ENCODE measurements around the gene ABLIM2.

The ABLIM2 gene

GRCh38 chr4:8155660-8156421 lies 2.8 kb downstream of the ABLIM2 start:
- no peak overlapping the region for H3K4me3 ChIP-seq (ENCODE audit: extremely low read depth, insufficient read depth, low read length, poor library complexity, severe bottlenecking)
- no peaks in the 10 kb centered on the region for H3K36me3 ChIP-seq (ENCODE audit: control insufficient read depth, insufficient read depth, low read length)
- H3K4me1 ChIP-seq (ENCODE audit: control insufficient read depth, insufficient read depth, low read length, poor library complexity, severe bottlenecking): no peaks in the 10 kb centered on the region
- 88 to 91% methylated on average over 9 to 11 of the region's 14 CpGs for WGBS, 2 experiments (ENCODE audit: insufficient coverage in 2 of 2)
- H3K9me3 ChIP-seq (ENCODE audit: control insufficient read depth, low read length): no peaks in the 10 kb centered on the region
- H3K27ac ChIP-seq (ENCODE audit: low read depth, low read length, severe bottlenecking): no peak overlapping the region

GRCh38 chr4:8155048-8155447 lies 3.6 kb downstream of the ABLIM2 start:
- H3K9me3 ChIP-seq (ENCODE audit: control insufficient read depth, low read length): no peaks in the 10 kb centered on the region
- H3K36me3 ChIP-seq (ENCODE audit: control insufficient read depth, insufficient read depth, low read length): no peaks in the 10 kb centered on the region
- H3K4me3 ChIP-seq (ENCODE audit: extremely low read depth, insufficient read depth, low read length, poor library complexity, severe bottlenecking): no peak overlapping the region
- peaks cover 2% of the 10 kb centered on the region for H3K4me1 ChIP-seq (ENCODE audit: control insufficient read depth, insufficient read depth, low read length, poor library complexity, severe bottlenecking)
- H3K27ac ChIP-seq (ENCODE audit: low read depth, low read length, severe bottlenecking): no peak overlapping the region
- 90 to 92% methylated on average over 2 to 6 of the region's 6 CpGs for WGBS, 2 experiments (ENCODE audit: insufficient coverage in 2 of 2)

GRCh38 chr4:8153441-8153840 lies 5.2 kb downstream of the ABLIM2 start:
- H3K9me3 ChIP-seq (ENCODE audit: control insufficient read depth, low read length): no peaks in the 10 kb centered on the region
- peaks cover 2% of the 10 kb centered on the region for H3K4me1 ChIP-seq (ENCODE audit: control insufficient read depth, insufficient read depth, low read length, poor library complexity, severe bottlenecking)
- no peaks in the 10 kb centered on the region for H3K36me3 ChIP-seq (ENCODE audit: control insufficient read depth, insufficient read depth, low read length)
- 96% methylated on average over 6 to 10 of the region's 10 CpGs for WGBS, 2 experiments (ENCODE audit: insufficient coverage in 2 of 2)
- no peak overlapping the region for H3K27ac ChIP-seq (ENCODE audit: low read depth, low read length, severe bottlenecking)
- H3K4me3 ChIP-seq (ENCODE audit: extremely low read depth, insufficient read depth, low read length, poor library complexity, severe bottlenecking): no peak overlapping the region

GRCh38 chr4:8152865-8153257 lies 5.8 kb downstream of the ABLIM2 start:
- Histone ChIP-seq H3K4me3 (ENCODE audit: extremely low read depth, insufficient read depth, low read length, poor library complexity, severe bottlenecking) (no peak overlapping the region), H3K27ac (ENCODE audit: low read depth, low read length, severe bottlenecking) (no peak overlapping the region), H3K4me1 (ENCODE audit: control insufficient read depth, insufficient read depth, low read length, poor library complexity, severe bottlenecking) (peaks cover 2% of the 10 kb centered on the region), H3K36me3 (ENCODE audit: control insufficient read depth, insufficient read depth, low read length) (no peaks in the 10 kb centered on the region), H3K9me3 (ENCODE audit: control insufficient read depth, low read length) (no peaks in the 10 kb centered on the region)
- 75 to 81% methylated on average over 6 of the region's 6 CpGs for WGBS, 2 experiments (ENCODE audit: insufficient coverage in 2 of 2)

- Histone ChIP-seq H3K4me3 (ENCODE audit: extremely low read depth, insufficient read depth, low read length, poor library complexity, severe bottlenecking) (no peak overlapping the region), H3K9me3 (ENCODE audit: control insufficient read depth, low read length) (no peaks in the 10 kb centered on the region), H3K27ac (ENCODE audit: low read depth, low read length, severe bottlenecking) (no peak overlapping the region), H3K36me3 (ENCODE audit: control insufficient read depth, insufficient read depth, low read length) (no peaks in the 10 kb centered on the region), H3K4me1 (ENCODE audit: control insufficient read depth, insufficient read depth, low read length, poor library complexity, severe bottlenecking) (peaks cover 2% of the 10 kb centered on the region)
- WGBS, 2 experiments (ENCODE audit: insufficient coverage in 2 of 2): 94 to 95% methylated on average over 36 to 38 of the region's 39 CpGs
Observed at GRCh38 chr4:8152090-8152864, 6.3 kb downstream of the ABLIM2 start.

GRCh38 chr4:8151165-8151650 lies 7.4 kb downstream of the ABLIM2 start:
- H3K4me3 ChIP-seq (ENCODE audit: extremely low read depth, insufficient read depth, low read length, poor library complexity, severe bottlenecking): no peak overlapping the region
- H3K27ac ChIP-seq (ENCODE audit: low read depth, low read length, severe bottlenecking): no peak overlapping the region
- H3K36me3 ChIP-seq (ENCODE audit: control insufficient read depth, insufficient read depth, low read length): no peaks in the 10 kb centered on the region
- no peaks in the 10 kb centered on the region for H3K9me3 ChIP-seq (ENCODE audit: control insufficient read depth, low read length)
- peaks cover 2% of the 10 kb centered on the region for H3K4me1 ChIP-seq (ENCODE audit: control insufficient read depth, insufficient read depth, low read length, poor library complexity, severe bottlenecking)
- WGBS, 2 experiments (ENCODE audit: insufficient coverage in 2 of 2): 91 to 92% methylated on average over 13 to 14 of the region's 15 CpGs

GRCh38 chr4:8150152-8151090 lies 8.2 kb downstream of the ABLIM2 start:
- 80 to 83% methylated on average over 27 of the region's 29 CpGs for WGBS, 2 experiments (ENCODE audit: insufficient coverage in 2 of 2)

GRCh38 chr4:8149664-8150063 lies 8.9 kb downstream of the ABLIM2 start:
- H3K27ac ChIP-seq (ENCODE audit: low read depth, low read length, severe bottlenecking): no peak overlapping the region
- H3K4me3 ChIP-seq (ENCODE audit: extremely low read depth, insufficient read depth, low read length, poor library complexity, severe bottlenecking): no peak overlapping the region
- H3K36me3 ChIP-seq (ENCODE audit: control insufficient read depth, insufficient read depth, low read length): no peaks in the 10 kb centered on the region
- no peaks in the 10 kb centered on the region for H3K9me3 ChIP-seq (ENCODE audit: control insufficient read depth, low read length)
- peaks cover 2% of the 10 kb centered on the region for H3K4me1 ChIP-seq (ENCODE audit: control insufficient read depth, insufficient read depth, low read length, poor library complexity, severe bottlenecking)
- 91 to 98% methylated on average over 5 to 6 of the region's 7 CpGs for WGBS, 2 experiments (ENCODE audit: insufficient coverage in 2 of 2)

More at GRCh38 chr4:8150152-8151090, 8.2 kb downstream of the ABLIM2 start:
- Histone ChIP-seq H3K9me3 (ENCODE audit: control insufficient read depth, low read length) (no peaks in the 10 kb centered on the region), H3K4me3 (ENCODE audit: extremely low read depth, insufficient read depth, low read length, poor library complexity, severe bottlenecking) (no peak overlapping the region), H3K36me3 (ENCODE audit: control insufficient read depth, insufficient read depth, low read length) (no peaks in the 10 kb centered on the region), H3K27ac (ENCODE audit: low read depth, low read length, severe bottlenecking) (no peak overlapping the region), H3K4me1 (ENCODE audit: control insufficient read depth, insufficient read depth, low read length, poor library complexity, severe bottlenecking) (peaks cover 2% of the 10 kb centered on the region)

- Histone ChIP-seq H3K4me1 (ENCODE audit: control insufficient read depth, insufficient read depth, low read length, poor library complexity, severe bottlenecking) (peaks cover 2% of the 10 kb centered on the region), H3K4me3 (ENCODE audit: extremely low read depth, insufficient read depth, low read length, poor library complexity, severe bottlenecking) (no peak overlapping the region), H3K27ac (ENCODE audit: low read depth, low read length, severe bottlenecking) (no peak overlapping the region), H3K9me3 (ENCODE audit: control insufficient read depth, low read length) (no peaks in the 10 kb centered on the region), H3K36me3 (ENCODE audit: control insufficient read depth, insufficient read depth, low read length) (no peaks in the 10 kb centered on the region)
- WGBS, 2 experiments (ENCODE audit: insufficient coverage in 2 of 2): 83 to 84% methylated on average over 13 of the region's 14 CpGs
Observed at GRCh38 chr4:8148785-8149435, 9.7 kb downstream of the ABLIM2 start.

GRCh38 chr4:8148159-8148558 lies 10.5 kb downstream of the ABLIM2 start:
- no peaks in the 10 kb centered on the region for H3K36me3 ChIP-seq (ENCODE audit: control insufficient read depth, insufficient read depth, low read length)
- no peaks in the 10 kb centered on the region for H3K9me3 ChIP-seq (ENCODE audit: control insufficient read depth, low read length)
- no peak overlapping the region for H3K4me3 ChIP-seq (ENCODE audit: extremely low read depth, insufficient read depth, low read length, poor library complexity, severe bottlenecking)
- WGBS, 2 experiments (ENCODE audit: insufficient coverage in 2 of 2): 97 to 98% methylated on average over 10 to 13 of the region's 13 CpGs
- H3K27ac ChIP-seq (ENCODE audit: low read depth, low read length, severe bottlenecking): no peak overlapping the region
- H3K4me1 ChIP-seq (ENCODE audit: control insufficient read depth, insufficient read depth, low read length, poor library complexity, severe bottlenecking): peaks cover 2% of the 10 kb centered on the region

Data from mesodermal cell (in vitro differentiated cells).